SH-SY5Y (cell line): ENCODE results near the gene AKR1E2.

Experiments used
- GATA2 ChIP-seq: IDR thresholded peaks from 2 replicates; pipeline ENCODE4 v1.6.1; 2011; ENCODE audit warnings: mild to moderate bottlenecking, low read depth, low read length
- GATA3 ChIP-seq: IDR thresholded peaks from 2 replicates; pipeline ENCODE4 v1.6.1; 2011; ENCODE audit warnings: low read depth, mild to moderate bottlenecking, low read length, moderate library complexity

- TF ChIP-seq GATA2 (no peak), GATA3 (no peak)
Observed at GRCh38 chr10:4807761-4808507, 18.1 kb upstream of the AKR1E2 start.
